ENCODE measurements around the gene HSPG2. TPM values are rescaled to one million over a fixed set of nuclear protein-coding genes. Genes with fewer than 3 reads are reported as not detected.
"Not testable (repeated sequence)": the region's sequence is repeated elsewhere in the genome, so short reads cannot be mapped to it uniquely, and the experiment has no call there.

The HSPG2 gene
- total and polyA plus RNA-seq, 2 experiments from 2014 or later: 62.3 to 193 TPM

GRCh38 chr1:21830792-21831453 is 106.2 kb downstream of the HSPG2 start:
- H3K36me3 ChIP-seq: peaks cover 62% of the 10 kb centered on the region
- TF ChIP-seq CTCF (IDR thresholded peaks at IDR 0.05; ENCODE audit: low read depth, low read length): no peak
- no peak overlapping the region for H3K27ac ChIP-seq

GRCh38 chr1:21829294-21829693 is 107.8 kb downstream of the HSPG2 start:
- no peaks in the 10 kb centered on the region for H3K9me3 ChIP-seq (ENCODE audit: low read depth)
- DNase-seq (ENCODE audit: low read depth in 1 of 2, low spot score in 1 of 2): no peak
- no peak overlapping the region for H3K4me3 ChIP-seq
- no peak overlapping the region for H3K27ac ChIP-seq
- no peaks in the 10 kb centered on the region for H3K27me3 ChIP-seq
- no peaks in the 10 kb centered on the region for H3K4me1 ChIP-seq (ENCODE audit: low read depth)
- H3K36me3 ChIP-seq: peaks cover 56% of the 10 kb centered on the region
- no peak for TF ChIP-seq CTCF (IDR thresholded peaks at IDR 0.05; ENCODE audit: low read depth, low read length)

More at GRCh38 chr1:21830792-21831453, 106.2 kb downstream of the HSPG2 start:
- no peak for DNase-seq (ENCODE audit: low read depth in 1 of 2, low spot score in 1 of 2)
- H3K4me3 ChIP-seq: no peak overlapping the region
- H3K27me3 ChIP-seq: no peaks in the 10 kb centered on the region
- H3K9me3 ChIP-seq (ENCODE audit: low read depth): no peaks in the 10 kb centered on the region
- no peaks in the 10 kb centered on the region for H3K4me1 ChIP-seq (ENCODE audit: low read depth)

- Histone ChIP-seq H3K4me3 (no peak overlapping the region), H3K4me1 (ENCODE audit: low read depth) (no peaks in the 10 kb centered on the region), H3K27ac (no peak overlapping the region), H3K27me3 (no peaks in the 10 kb centered on the region), H3K36me3 (peaks cover 56% of the 10 kb centered on the region), H3K9me3 (ENCODE audit: low read depth) (no peaks in the 10 kb centered on the region)
- no peak for DNase-seq (ENCODE audit: low read depth in 1 of 2, low spot score in 1 of 2)
- TF ChIP-seq CTCF (IDR thresholded peaks at IDR 0.05; ENCODE audit: low read depth, low read length): no peak
Observed at GRCh38 chr1:21828506-21829210, 108.5 kb downstream of the HSPG2 start.

GRCh38 chr1:21828075-21828474 is 109.0 kb downstream of the HSPG2 start:
- Histone ChIP-seq H3K4me1 (ENCODE audit: low read depth) (no peaks in the 10 kb centered on the region), H3K9me3 (ENCODE audit: low read depth) (no peaks in the 10 kb centered on the region), H3K4me3 (no peak overlapping the region), H3K27ac (no peak overlapping the region), H3K27me3 (no peaks in the 10 kb centered on the region), H3K36me3 (peaks cover 52% of the 10 kb centered on the region)
- no peak for DNase-seq (ENCODE audit: low read depth in 1 of 2, low spot score in 1 of 2)
- TF ChIP-seq CTCF (IDR thresholded peaks at IDR 0.05; ENCODE audit: low read depth, low read length): no peak

GRCh38 chr1:21827141-21827679 is 109.9 kb downstream of the HSPG2 start:
- no peak for DNase-seq (ENCODE audit: low read depth in 1 of 2, low spot score in 1 of 2)
- Histone ChIP-seq H3K27ac (no peak overlapping the region), H3K36me3 (peaks cover 53% of the 10 kb centered on the region), H3K9me3 (ENCODE audit: low read depth) (no peaks in the 10 kb centered on the region), H3K27me3 (no peaks in the 10 kb centered on the region), H3K4me1 (ENCODE audit: low read depth) (no peaks in the 10 kb centered on the region), H3K4me3 (no peak overlapping the region)
- no peak for TF ChIP-seq CTCF (IDR thresholded peaks at IDR 0.05; ENCODE audit: low read depth, low read length)

- H3K4me1 ChIP-seq (ENCODE audit: low read depth); H3K27me3 ChIP-seq; DNase-seq (ENCODE audit: low read depth in 1 of 2, low spot score in 1 of 2); H3K27ac ChIP-seq; H3K9me3 ChIP-seq (ENCODE audit: low read depth); H3K4me3 ChIP-seq: not testable (repeated sequence)
- H3K36me3 ChIP-seq: peaks cover 51% of the 10 kb centered on the region
Observed at GRCh38 chr1:21826694-21827093, 110.4 kb downstream of the HSPG2 start.

Measured in cardiac muscle cell (in vitro differentiated cells and primary cell).